IPS-20b (cell line): ENCODE data around the gene GTF2H4.

Experiments used
- H3K27ac ChIP-seq: one replicate; pipeline ENCODE4 v1.5.1; 2013; ENCODE audit warnings: low read length
- H3K27me3 ChIP-seq: 2 replicates; pipeline ENCODE4 v1.6.1; 2013; ENCODE audit warnings: mild to moderate bottlenecking, low read length, inconsistent platforms; ENCODE audit not compliant: insufficient read depth
- H3K36me3 ChIP-seq: 2 replicates; pipeline ENCODE4 v1.6.1; 2013; ENCODE audit warnings: low read depth, mild to moderate bottlenecking, inconsistent platforms, low read length, moderate library complexity; ENCODE audit not compliant: insufficient read depth
- H3K4me1 ChIP-seq: 2 replicates; pipeline ENCODE4 v1.6.1; 2013; ENCODE audit warnings: mild to moderate bottlenecking, control low read depth, inconsistent platforms, low read length, moderate library complexity; ENCODE audit not compliant: insufficient read depth
- H3K4me3 ChIP-seq: 2 replicates; pipeline ENCODE4 v1.5.1; 2013; ENCODE audit warnings: mild to moderate bottlenecking, low read length, inconsistent platforms
- H3K9ac ChIP-seq: 2 replicates; pipeline ENCODE4 v1.6.1; 2013; ENCODE audit warnings: low read depth, mild to moderate bottlenecking, inconsistent platforms, low read length, moderate library complexity
- H3K9me3 ChIP-seq: 2 replicates; pipeline ENCODE4 v1.6.1; 2013; ENCODE audit warnings: mild to moderate bottlenecking, low read depth, low read length, inconsistent platforms; ENCODE audit not compliant: insufficient read depth

The GTF2H4 gene

DNA sequence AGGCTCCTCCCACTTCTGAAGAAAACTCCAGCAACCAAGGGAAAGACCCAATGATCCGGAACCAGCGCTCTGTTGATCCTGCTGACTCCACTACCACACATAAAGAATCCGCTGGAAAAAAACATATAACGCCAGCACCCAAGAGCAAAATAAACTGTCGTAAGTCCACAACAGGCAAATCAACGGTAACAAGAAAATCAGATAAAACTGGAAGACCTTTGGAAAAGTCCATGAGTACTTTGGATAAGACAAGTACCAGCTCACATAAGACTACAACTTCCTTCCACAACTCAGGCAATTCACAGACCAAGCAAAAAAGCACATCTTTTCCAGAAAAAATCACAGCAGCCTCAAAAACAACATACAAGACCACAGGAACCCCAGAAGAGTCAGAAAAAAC is 40.8 kb downstream of the GTF2H4 start:
- Histone ChIP-seq H3K27ac (no peak overlapping the region), H3K9ac (no peak overlapping the region), H3K27me3 (peaks cover 26% of the 10 kb centered on the region), H3K9me3 (peaks cover 4% of the 10 kb centered on the region; the same call in 1 of the 2 replicates), H3K36me3 (no peaks in the 10 kb centered on the region), H3K4me1 (no peaks in the 10 kb centered on the region), H3K4me3 (no peak overlapping the region)

- no peak overlapping the region for H3K4me3 ChIP-seq
- no peak overlapping the region for H3K9ac ChIP-seq
- H3K27ac ChIP-seq, result no peak overlapping the region
- peaks cover 5% of the 10 kb centered on the region; the same call in 1 of the 2 replicates for H3K4me1 ChIP-seq
- peaks cover 57% of the 10 kb centered on the region for H3K27me3 ChIP-seq
- H3K9me3 ChIP-seq, result peaks cover 4% of the 10 kb centered on the region; the same call in 1 of the 2 replicates
- H3K36me3 ChIP-seq, result no peaks in the 10 kb centered on the region
Measured at GRCh38 chr6:30951907-30952469, 44.0 kb downstream of the GTF2H4 start.

DNA sequence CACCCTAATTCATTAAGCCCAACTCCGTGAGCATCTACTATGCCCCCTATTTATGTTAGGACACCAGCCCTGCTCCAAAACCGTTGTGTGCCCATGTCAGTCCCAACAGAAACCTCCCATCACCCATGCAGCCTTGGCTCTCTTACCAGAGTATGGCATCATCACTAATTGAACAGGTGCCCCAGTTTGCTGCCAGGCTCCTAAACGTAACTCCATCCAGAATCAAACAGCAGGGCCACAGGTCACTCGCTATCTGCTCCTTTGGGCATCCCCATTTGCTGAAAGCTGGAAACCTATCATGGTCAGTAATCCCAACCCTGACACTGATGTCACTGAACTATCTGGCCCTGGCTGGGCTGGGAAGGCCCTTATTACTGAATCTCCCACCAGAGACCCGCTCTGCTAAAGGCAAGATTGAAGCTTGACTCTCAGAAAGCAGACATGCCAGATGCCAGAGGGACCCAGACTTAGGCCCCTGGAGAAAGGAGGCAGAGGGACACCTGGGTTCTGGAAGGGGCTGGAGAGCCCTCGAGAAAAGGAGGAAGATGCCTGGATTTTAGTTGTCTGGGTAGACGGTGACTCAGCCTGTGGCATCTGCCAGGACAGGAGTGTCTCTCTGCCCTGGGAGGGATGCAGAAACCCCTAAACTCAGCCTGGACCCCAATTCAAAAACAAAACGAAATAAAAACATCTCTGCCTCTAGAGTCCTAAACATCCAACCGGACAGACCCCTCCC is 46.8 kb downstream of the GTF2H4 start:
- Histone ChIP-seq H3K4me1 (peaks cover 5% of the 10 kb centered on the region; the same call in 1 of the 2 replicates), H3K36me3 (no peaks in the 10 kb centered on the region), H3K9ac (peak overlapping the region; percentile 66; the same call in 1 of the 2 replicates), H3K4me3 (peak overlapping the region; percentile 66), H3K27me3 (peaks cover 72% of the 10 kb centered on the region), H3K9me3 (peaks cover 4% of the 10 kb centered on the region; the same call in 1 of the 2 replicates), H3K27ac (no peak overlapping the region)

- Histone ChIP-seq H3K9me3 (peaks cover 4% of the 10 kb centered on the region; the same call in 1 of the 2 replicates), H3K27me3 (peaks cover 72% of the 10 kb centered on the region), H3K9ac (peak overlapping the region; percentile 66), H3K36me3 (no peaks in the 10 kb centered on the region), H3K27ac (no peak overlapping the region), H3K4me1 (peaks cover 5% of the 10 kb centered on the region; the same call in 1 of the 2 replicates), H3K4me3 (peak overlapping the region; percentile 66)
Measured at GRCh38 chr6:30955367-30956042, 47.5 kb downstream of the GTF2H4 start.

DNA sequence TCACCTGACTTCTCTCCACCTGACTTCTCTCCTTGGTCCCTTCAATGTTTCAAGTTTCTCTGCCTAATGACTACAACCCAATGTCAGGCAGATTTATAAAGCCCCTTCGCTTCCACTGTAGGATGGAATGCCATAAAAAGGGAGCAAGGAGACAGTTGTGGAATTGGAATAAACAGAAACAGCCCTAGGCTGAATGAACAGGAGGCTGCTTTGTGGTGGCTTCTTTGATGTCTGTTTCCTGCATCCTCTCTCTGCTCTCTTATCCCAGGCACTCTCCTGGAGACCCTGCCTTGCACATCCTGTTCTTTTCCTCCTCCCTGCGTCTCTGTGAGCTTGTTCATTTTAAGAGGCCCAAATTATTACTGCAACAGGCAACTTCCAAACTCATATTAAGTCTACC is 49.7 kb downstream of the GTF2H4 start:
- Histone ChIP-seq H3K4me3 (no peak overlapping the region), H3K9ac (no peak overlapping the region), H3K4me1 (peaks cover 5% of the 10 kb centered on the region; the same call in 1 of the 2 replicates), H3K27me3 (peaks cover 57% of the 10 kb centered on the region), H3K36me3 (no peaks in the 10 kb centered on the region), H3K27ac (no peak overlapping the region), H3K9me3 (no peaks in the 10 kb centered on the region)

GRCh38 chr6:30960907-30961673 is 53.1 kb downstream of the GTF2H4 start:
- no peak overlapping the region for H3K9ac ChIP-seq
- H3K4me1 ChIP-seq, result peaks cover under 1% of the 10 kb centered on the region; the same call in 1 of the 2 replicates
- H3K4me3 ChIP-seq, result no peak overlapping the region
- no peaks in the 10 kb centered on the region for H3K9me3 ChIP-seq
- H3K27me3 ChIP-seq, result peaks cover 23% of the 10 kb centered on the region
- no peak overlapping the region for H3K27ac ChIP-seq
- no peaks in the 10 kb centered on the region for H3K36me3 ChIP-seq

DNA sequence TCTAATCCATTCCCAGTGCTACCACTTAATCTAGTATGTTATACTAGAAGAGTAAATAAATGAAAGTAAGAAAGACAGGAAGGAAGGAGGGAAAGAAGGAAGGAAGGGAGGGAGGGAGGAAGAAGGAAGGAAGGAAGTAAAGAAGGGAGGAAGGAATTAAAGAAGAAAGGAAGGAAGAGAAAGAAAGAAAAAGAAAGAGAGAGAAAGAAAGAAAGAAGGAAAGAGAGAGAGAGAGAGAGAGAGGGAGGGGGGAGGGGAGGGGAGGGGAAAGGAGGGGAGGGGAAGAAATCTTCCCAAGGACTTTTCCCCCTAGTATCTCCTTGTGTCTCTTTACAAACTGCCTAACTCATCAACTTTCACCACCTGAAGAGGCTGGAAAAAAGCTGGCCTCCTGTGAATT is 54.7 kb downstream of the GTF2H4 start:
- no peaks in the 10 kb centered on the region for H3K9me3 ChIP-seq
- no peak overlapping the region for H3K27ac ChIP-seq
- H3K27me3 ChIP-seq, result peaks cover 7% of the 10 kb centered on the region; the same call in 1 of the 2 replicates
- H3K4me1 ChIP-seq, result no peaks in the 10 kb centered on the region
- no peak overlapping the region for H3K4me3 ChIP-seq
- no peak overlapping the region for H3K9ac ChIP-seq
- H3K36me3 ChIP-seq, result no peaks in the 10 kb centered on the region

GRCh38 chr6:30963641-30964040 is 55.6 kb downstream of the GTF2H4 start:
- Histone ChIP-seq H3K4me3 (no peak overlapping the region), H3K27me3 (no peaks in the 10 kb centered on the region), H3K9ac (no peak overlapping the region), H3K9me3 (no peaks in the 10 kb centered on the region), H3K4me1 (no peaks in the 10 kb centered on the region), H3K36me3 (no peaks in the 10 kb centered on the region), H3K27ac (no peak overlapping the region)
